ENCODE results near the gene CFDP1. TPM values are rescaled to one million over a fixed set of nuclear protein-coding genes. Genes with fewer than 3 reads are reported as not detected.
A peak's percentile ranks its signal among the peaks of the same experiment; 100 is the strongest.

The CFDP1 gene
- polyA plus RNA-seq, 2 of the 4 experiments (the other 2 are of a cell fraction): 70.2 to 72.8 TPM

DNA sequence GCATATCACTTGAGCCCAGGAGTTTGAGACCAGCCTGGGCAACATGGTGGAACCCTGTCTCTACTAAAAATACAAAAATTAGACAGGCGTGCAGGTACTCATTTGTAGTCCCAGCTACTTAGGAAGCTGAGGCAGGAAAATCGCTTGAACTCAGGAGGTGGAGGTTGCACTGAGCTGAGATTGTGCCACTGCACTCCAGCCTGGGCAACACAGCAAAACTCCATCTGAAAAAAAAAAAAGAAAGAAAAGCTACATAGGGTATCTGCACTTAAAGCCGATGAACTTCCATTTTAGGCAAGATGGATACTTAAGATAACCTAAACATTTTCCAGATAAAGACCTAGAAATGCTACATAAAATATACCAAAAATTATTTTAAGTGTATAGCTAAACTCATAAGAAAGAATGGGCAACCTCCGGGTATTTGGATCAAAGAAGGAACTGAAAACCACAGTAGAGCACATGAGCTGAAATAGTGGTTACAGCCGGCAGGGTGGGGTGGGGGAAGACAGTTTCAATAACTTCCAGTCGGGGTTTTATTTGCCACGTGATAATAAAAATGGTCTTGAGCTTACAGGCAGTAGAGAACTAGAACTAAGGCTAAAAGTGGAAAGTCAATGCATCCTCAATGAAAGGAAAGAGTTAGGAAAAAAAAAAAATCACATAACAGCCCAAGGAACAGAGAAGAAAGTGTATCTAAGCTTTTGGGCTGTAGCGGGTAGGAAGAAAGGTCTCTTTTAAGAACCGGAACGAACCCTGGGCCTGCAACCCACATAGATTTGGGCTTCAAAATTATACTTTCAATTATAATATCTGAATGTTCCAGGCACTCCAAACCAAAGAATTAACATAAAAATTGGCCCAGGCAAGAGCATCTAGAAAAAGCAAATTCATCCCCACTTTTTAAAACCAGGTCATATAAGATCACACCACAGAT lies 53.1 kb downstream of the CFDP1 start:
- FAIRE-seq (no peak), DNase-seq (ENCODE audit: low read depth in 1 of 2, low spot score in 1 of 2) (no peak), ATAC-seq (no peak)
- CTCF ChIA-PET: interaction anchor here (0.6 to 5.5 kb wide), 3 partner anchors 15 to 181 kb away, joined by 5 to 43 read pairs (median 29); no protein-coding TSS in a partner anchor
- POLR2A ChIA-PET: interaction anchor here (0.6 kb wide), 1 partner anchor 57 kb away, joined by 3 read pairs; no protein-coding TSS in a partner anchor
- Histone ChIP-seq H3K4me3 (no peak overlapping the region), H3K4me1 (peaks cover 15% of the 10 kb centered on the region), H3K9me3 (no peaks in the 10 kb centered on the region), H3K27ac (no peak overlapping the region), H3K4me2 (no peak overlapping the region)
- TF ChIP-seq JUN (IDR thresholded peaks at IDR 0.05) (no peak), SREBF2 (IDR thresholded peaks at IDR 0.05) (no peak)
- 90% methylated on average over 10 of the region's 10 CpGs for WGBS (ENCODE audit: missing lambda C conversion rate)

DNA sequence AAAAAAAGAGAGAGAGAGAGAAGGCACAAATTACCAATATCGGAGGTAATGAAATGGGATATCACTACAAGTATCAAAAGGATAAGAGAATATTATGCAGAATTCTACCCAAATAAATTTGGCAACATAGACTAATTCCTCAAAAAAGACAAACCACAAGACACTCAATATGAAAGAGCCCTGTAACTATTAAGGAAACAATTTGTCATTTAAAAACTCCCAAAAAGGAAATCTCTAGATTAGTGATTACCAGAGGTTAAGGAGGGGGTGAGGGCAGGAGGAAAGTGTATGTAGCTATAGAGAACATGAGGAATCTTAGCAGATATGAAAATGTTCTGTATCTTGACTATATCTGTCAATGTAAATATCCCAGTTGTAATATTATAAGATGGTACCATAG lies 54.0 kb downstream of the CFDP1 start:
- WGBS (ENCODE audit: missing lambda C conversion rate): 93% methylated on average over 1 of the region's 1 CpG
- H3K27ac ChIP-seq: no peak overlapping the region
- ChIA-PET CTCF (interaction anchor here (4.9 to 5.5 kb wide), 2 partner anchors 145 to 180 kb away, joined by 29 to 43 read pairs; no protein-coding TSS in a partner anchor), POLR2A (no interaction called here)
- peaks cover 13% of the 10 kb centered on the region for H3K4me1 ChIP-seq
- H3K9me3 ChIP-seq: no peaks in the 10 kb centered on the region
- no peak overlapping the region for H3K4me3 ChIP-seq
- ATAC-seq (no peak), DNase-seq (ENCODE audit: low read depth in 1 of 2, low spot score in 1 of 2) (no peak), FAIRE-seq (no peak)
- H3K4me2 ChIP-seq: no peak overlapping the region
- TF ChIP-seq HEYL (CRISPR knock-in tag; IDR thresholded peaks at IDR 0.05) (no peak), EP300 (IDR thresholded peaks at IDR 0.05) (no peak), SREBF2 (IDR thresholded peaks at IDR 0.05) (no peak), POLR2A (IDR thresholded peaks at IDR 0.05; ENCODE audit: low read length) (no peak), JUNB (IDR thresholded peaks at IDR 0.05) (no peak), FOSB (CRISPR knock-in tag; IDR thresholded peaks at IDR 0.05) (no peak)
- TF ChIP-seq, protein P1, sequence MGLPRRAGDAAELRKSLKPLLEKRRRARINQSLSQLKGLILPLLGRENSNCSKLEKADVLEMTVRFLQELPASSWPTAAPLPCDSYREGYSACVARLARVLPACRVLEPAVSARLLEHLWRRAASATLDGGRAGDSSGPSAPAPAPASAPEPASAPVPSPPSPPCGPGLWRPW (IDR thresholded peaks at IDR 0.05): no peak

GRCh38 chr16:75378616-75379015 lies 54.7 kb downstream of the CFDP1 start:
- DNase-seq (ENCODE audit: low read depth in 1 of 2, low spot score in 1 of 2): no peak
- H3K4me2 ChIP-seq: peak overlapping the region; percentile 35; the same call in 1 of the 3 replicates
- no peaks in the 10 kb centered on the region for H3K9me3 ChIP-seq
- no peak overlapping the region for H3K4me3 ChIP-seq
- ATAC-seq: no peak
- no peak for TF ChIP-seq CHD4 (IDR thresholded peaks at IDR 0.05; ENCODE audit: borderline replicate concordance)
- no peak for TF ChIP-seq RCOR1 (IDR thresholded peaks at IDR 0.05; ENCODE audit: low read depth, low read length)
- TF ChIP-seq FOSB (CRISPR knock-in tag; IDR thresholded peaks at IDR 0.05): no peak
- TF ChIP-seq CHD2 (IDR thresholded peaks at IDR 0.05; ENCODE audit: low read length, partially characterized antibody): no peak
- no peak for TF ChIP-seq NFE2L2 (conservative IDR thresholded peaks at IDR 0.05; ENCODE audit: low read length)
- TF ChIP-seq ZNF302 (CRISPR knock-in tag; IDR thresholded peaks at IDR 0.05): no peak
- no peak for TF ChIP-seq SMC3 (IDR thresholded peaks at IDR 0.05)
- TF ChIP-seq, protein P2, sequence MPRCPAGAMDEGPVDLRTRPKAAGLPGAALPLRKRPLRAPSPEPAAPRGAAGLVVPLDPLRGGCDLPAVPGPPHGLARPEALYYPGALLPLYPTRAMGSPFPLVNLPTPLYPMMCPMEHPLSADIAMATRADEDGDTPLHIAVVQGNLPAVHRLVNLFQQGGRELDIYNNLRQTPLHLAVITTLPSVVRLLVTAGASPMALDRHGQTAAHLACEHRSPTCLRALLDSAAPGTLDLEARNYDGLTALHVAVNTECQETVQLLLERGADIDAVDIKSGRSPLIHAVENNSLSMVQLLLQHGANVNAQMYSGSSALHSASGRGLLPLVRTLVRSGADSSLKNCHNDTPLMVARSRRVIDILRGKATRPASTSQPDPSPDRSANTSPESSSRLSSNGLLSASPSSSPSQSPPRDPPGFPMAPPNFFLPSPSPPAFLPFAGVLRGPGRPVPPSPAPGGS (IDR thresholded peaks at IDR 0.05): no peak
- TF ChIP-seq ZC3H11A (IDR thresholded peaks at IDR 0.05): no peak
- TF ChIP-seq SREBF2 (IDR thresholded peaks at IDR 0.05): no peak
- TF ChIP-seq HDAC2 (IDR thresholded peaks at IDR 0.05): no peak
- TF ChIP-seq, protein P3, sequence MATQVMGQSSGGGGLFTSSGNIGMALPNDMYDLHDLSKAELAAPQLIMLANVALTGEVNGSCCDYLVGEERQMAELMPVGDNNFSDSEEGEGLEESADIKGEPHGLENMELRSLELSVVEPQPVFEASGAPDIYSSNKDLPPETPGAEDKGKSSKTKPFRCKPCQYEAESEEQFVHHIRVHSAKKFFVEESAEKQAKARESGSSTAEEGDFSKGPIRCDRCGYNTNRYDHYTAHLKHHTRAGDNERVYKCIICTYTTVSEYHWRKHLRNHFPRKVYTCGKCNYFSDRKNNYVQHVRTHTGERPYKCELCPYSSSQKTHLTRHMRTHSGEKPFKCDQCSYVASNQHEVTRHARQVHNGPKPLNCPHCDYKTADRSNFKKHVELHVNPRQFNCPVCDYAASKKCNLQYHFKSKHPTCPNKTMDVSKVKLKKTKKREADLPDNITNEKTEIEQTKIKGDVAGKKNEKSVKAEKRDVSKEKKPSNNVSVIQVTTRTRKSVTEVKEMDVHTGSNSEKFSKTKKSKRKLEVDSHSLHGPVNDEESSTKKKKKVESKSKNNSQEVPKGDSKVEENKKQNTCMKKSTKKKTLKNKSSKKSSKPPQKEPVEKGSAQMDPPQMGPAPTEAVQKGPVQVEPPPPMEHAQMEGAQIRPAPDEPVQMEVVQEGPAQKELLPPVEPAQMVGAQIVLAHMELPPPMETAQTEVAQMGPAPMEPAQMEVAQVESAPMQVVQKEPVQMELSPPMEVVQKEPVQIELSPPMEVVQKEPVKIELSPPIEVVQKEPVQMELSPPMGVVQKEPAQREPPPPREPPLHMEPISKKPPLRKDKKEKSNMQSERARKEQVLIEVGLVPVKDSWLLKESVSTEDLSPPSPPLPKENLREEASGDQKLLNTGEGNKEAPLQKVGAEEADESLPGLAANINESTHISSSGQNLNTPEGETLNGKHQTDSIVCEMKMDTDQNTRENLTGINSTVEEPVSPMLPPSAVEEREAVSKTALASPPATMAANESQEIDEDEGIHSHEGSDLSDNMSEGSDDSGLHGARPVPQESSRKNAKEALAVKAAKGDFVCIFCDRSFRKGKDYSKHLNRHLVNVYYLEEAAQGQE (IDR thresholded peaks at IDR 0.05): no peak
- no peak for TF ChIP-seq FOXS1 (CRISPR knock-in tag; IDR thresholded peaks at IDR 0.05)
- 97% methylated on average over 2 of the region's 2 CpGs for WGBS (ENCODE audit: missing lambda C conversion rate)
- CTCF ChIA-PET: interaction anchor here (0.9 to 5.5 kb wide), 3 partner anchors 114 to 179 kb away, joined by 3 to 43 read pairs (median 29); no protein-coding TSS in a partner anchor
- FAIRE-seq: no peak
- POLR2A ChIA-PET: interaction anchor here (0.7 to 1.5 kb wide), 2 partner anchors 73 to 133 kb away, joined by 3 to 13 read pairs; no protein-coding TSS in a partner anchor
- H3K4me1 ChIP-seq: peaks cover 13% of the 10 kb centered on the region
- H3K27ac ChIP-seq: peak overlapping the region; percentile 18 to 63; a peak in 4 of 6 replicates
